Fibroblast of lung (primary cell): ENCODE measurements around the gene TNNI3K. TPM values are rescaled to one million over a fixed set of nuclear protein-coding genes. Genes with fewer than 3 reads are reported as not detected.
"Not testable (repeated sequence)": the region's sequence is repeated elsewhere in the genome, so short reads cannot be mapped to it uniquely, and the experiment has no call there.

Source experiments
- DNase-seq, 2 donors: peaks; one replicate each; pipeline versions ENCODE4 v3.0.0 to v3.0.0-alpha.2; 2010; ENCODE audit warnings: low read depth in 2 of 2
- H2AFZ ChIP-seq: 2 replicates; pipeline ENCODE4 v1.5.1; 2012; ENCODE audit warnings: low read length, control low read depth, inconsistent platforms
- H3K27ac ChIP-seq: 2 replicates; pipeline ENCODE4 v1.5.1; 2011; ENCODE audit warnings: low read length, control low read depth; ENCODE audit not compliant: insufficient read depth
- H3K27me3 ChIP-seq: 2 replicates; pipeline ENCODE4 v1.5.1; 2011; ENCODE audit warnings: mild to moderate bottlenecking, low read length; ENCODE audit not compliant: control insufficient read depth, insufficient read depth
- H3K36me3 ChIP-seq: 2 replicates; pipeline ENCODE4 v1.5.1; 2011; ENCODE audit warnings: low read length; ENCODE audit not compliant: control insufficient read depth, insufficient read depth
- H3K4me1 ChIP-seq: 2 replicates; pipeline ENCODE4 v1.5.1; 2011; ENCODE audit warnings: low read length; ENCODE audit not compliant: control insufficient read depth, insufficient read depth; ENCODE audit errors: extremely low read depth
- H3K4me2 ChIP-seq: 2 replicates; pipeline ENCODE4 v1.5.1; 2011; ENCODE audit warnings: low read length, control low read depth; ENCODE audit not compliant: insufficient read depth; ENCODE audit errors: extremely low read depth
- H3K4me3 ChIP-seq, 4 experiments: fragments of 200-600 bp in 1 of 4; sonication (generic) in 1 of 4; replicated peaks in 1 of 4; 2 replicates each; pipeline ENCODE4 v1.5.1; 2011 to 2016; ENCODE audit warnings: low read length in 4 of 4, low read depth in 3 of 4, mild to moderate bottlenecking in 3 of 4, control low read depth in 2 of 4, inconsistent platforms in 1 of 4, mixed read lengths in 1 of 4; ENCODE audit not compliant: insufficient read depth in 1 of 4; ENCODE audit errors: control extremely low read depth in 1 of 4
- H3K79me2 ChIP-seq: 2 replicates; pipeline ENCODE4 v1.5.1; 2012; ENCODE audit warnings: mild to moderate bottlenecking, low read length, inconsistent platforms; ENCODE audit not compliant: control insufficient read depth, insufficient read depth
- H3K9ac ChIP-seq: 2 replicates; pipeline ENCODE4 v1.5.1; 2011; ENCODE audit warnings: mild to moderate bottlenecking, low read length, control low read depth; ENCODE audit not compliant: insufficient read depth
- H3K9me3 ChIP-seq: 2 replicates; pipeline ENCODE4 v1.5.1; 2012; ENCODE audit warnings: low read depth, low read length; ENCODE audit not compliant: control insufficient read depth, insufficient read depth
- H4K20me1 ChIP-seq: 2 replicates; pipeline ENCODE4 v1.5.1; 2011; ENCODE audit warnings: low read length; ENCODE audit not compliant: control insufficient read depth, insufficient read depth; ENCODE audit errors: extremely low read depth
- CTCF ChIP-seq, 2 donors: IDR thresholded peaks in 1 of 2; conservative IDR thresholded peaks in 1 of 2; 1 replicate in 1 of 2; 2 replicates in 1 of 2; pipeline ENCODE4 v1.5.1; 2011 to 2012; ENCODE audit warnings: low read length in 2 of 2, control low read depth in 1 of 2, inconsistent platforms in 1 of 2, low read depth in 1 of 2, mild to moderate bottlenecking in 1 of 2
- EZH2 ChIP-seq: IDR thresholded peaks from 2 replicates; pipeline ENCODE4 v1.5.1; 2012; ENCODE audit warnings: low read length, control low read depth, mild to moderate bottlenecking; ENCODE audit errors: missing control alignments
- polyA plus RNA-seq, 2 donors: library from polyadenylated mRNA; depleted of rRNA in 1 of 2; stranded (reverse) in 1 of 2; unstranded in 1 of 2; fragments of >200 nt; gene quantifications; 2 replicates each; pipeline ENCODE4 v1.2.1, GENCODE V29; 2011 to 2012; ENCODE audit warnings: missing spikeins in 1 of 2
- total RNA-seq: library from RNA; depleted of rRNA; stranded (reverse); fragments of >200 nt; gene quantifications from 2 replicates; pipeline ENCODE4 v1.2.1, GENCODE V29; 2014

Gene TNNI3K
- total and polyA plus RNA-seq, 2 donors (not counting 1 experiment from before 2014, with no cell fraction given) = 0.66 to 0.91 TPM

DNA sequence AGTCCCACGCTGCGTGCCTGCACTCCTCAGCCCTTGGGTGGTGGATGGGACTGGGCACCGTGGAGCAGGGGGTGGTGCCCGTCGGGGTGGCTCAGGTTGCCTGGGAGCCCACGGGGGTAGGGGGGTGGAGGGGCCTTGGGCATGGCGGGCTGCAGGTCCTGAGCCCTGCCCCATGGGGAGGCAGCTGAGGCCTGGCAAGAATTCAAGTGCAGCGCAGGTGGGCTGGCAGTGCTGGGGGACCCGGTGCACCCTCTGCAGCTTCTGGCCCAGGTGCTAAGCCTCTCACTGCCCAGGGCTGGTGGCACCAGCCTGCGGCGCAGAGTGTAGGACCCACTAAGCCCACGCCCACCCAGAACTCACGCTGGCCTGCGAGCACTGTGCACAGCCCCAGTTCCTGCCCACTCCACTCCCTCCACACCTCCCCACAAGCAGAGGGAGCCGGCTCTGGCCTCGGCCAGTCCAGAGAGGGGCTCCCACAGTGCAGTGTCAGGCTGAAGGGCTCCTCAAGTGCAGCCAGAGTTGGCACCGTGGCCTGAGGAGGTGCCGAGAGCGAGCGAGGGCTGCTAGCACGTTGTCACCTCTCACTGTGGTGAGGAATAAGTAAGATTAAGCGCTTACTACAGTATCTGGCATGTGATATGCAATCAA is 12.8 kb downstream of the TNNI3K start:
- Histone ChIP-seq H3K4me2 (no peak overlapping the region), H3K4me3 (no peak overlapping the region), H3K36me3 (no peaks in the 10 kb centered on the region), H3K27me3 (no peaks in the 10 kb centered on the region), H3K9ac (no peak overlapping the region), H3K9me3 (no peaks in the 10 kb centered on the region), H3K79me2 (no peaks in the 10 kb centered on the region), H2AFZ (no peak overlapping the region), H3K27ac (no peak overlapping the region), H4K20me1 (no peaks in the 10 kb centered on the region), H3K4me1 (no peaks in the 10 kb centered on the region)
- TF ChIP-seq EZH2 = no peak
- TF ChIP-seq CTCF (conservative IDR thresholded peaks at IDR 0.05 in 1 of 2, IDR thresholded peaks at IDR 0.05 in 1 of 2; ENCODE audit: low read depth in 1 of 2, low read length in 2 of 2) = no peak
- no peak for DNase-seq

DNA sequence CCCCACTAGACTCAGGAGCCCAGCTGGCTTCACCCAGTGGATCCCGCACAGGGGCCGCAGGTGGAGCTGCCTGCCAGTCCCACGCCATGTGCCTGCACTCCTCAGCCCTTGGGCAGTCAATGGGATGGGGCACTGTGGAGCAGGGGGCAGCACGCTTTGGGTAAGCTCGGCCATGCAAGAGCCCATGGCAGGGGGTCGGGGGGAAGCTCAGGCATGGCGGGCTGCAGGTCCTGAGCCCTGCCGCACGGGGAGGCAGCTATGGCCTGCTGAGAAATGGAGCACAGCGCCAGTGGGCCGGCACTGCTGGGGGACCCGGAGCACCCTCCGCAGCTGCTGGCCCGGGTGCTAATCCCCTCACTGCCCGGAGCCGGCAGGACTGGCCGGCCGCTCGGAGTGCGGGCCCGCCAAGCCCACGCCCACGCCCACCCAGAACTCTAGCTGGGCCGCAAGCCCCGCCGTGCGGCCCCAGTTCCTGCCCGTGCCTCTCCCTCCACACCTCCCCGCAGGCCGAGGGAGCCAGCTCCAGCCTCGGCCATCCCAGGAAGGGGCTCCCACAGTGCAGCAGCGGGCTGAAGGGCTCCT is 18.1 kb downstream of the TNNI3K start:
- not testable (repeated sequence) for H3K4me1 ChIP-seq, DNase-seq, H3K27me3 ChIP-seq, H2AFZ ChIP-seq, H3K9ac ChIP-seq, H3K9me3 ChIP-seq, H3K4me3 ChIP-seq, H3K36me3 ChIP-seq, H3K27ac ChIP-seq, H3K79me2 ChIP-seq, H4K20me1 ChIP-seq, H3K4me2 ChIP-seq

GRCh38 chr1:74266001-74266400 is 30.8 kb downstream of the TNNI3K start:
- no peak overlapping the region for H3K4me3 ChIP-seq
- H3K36me3 ChIP-seq = no peaks in the 10 kb centered on the region
- no peak overlapping the region for H3K27ac ChIP-seq
- no peak overlapping the region for H3K9ac ChIP-seq
- H3K4me1 ChIP-seq = no peaks in the 10 kb centered on the region
- H4K20me1 ChIP-seq = no peaks in the 10 kb centered on the region
- H2AFZ ChIP-seq = no peak overlapping the region
- H3K4me2 ChIP-seq = no peak overlapping the region
- no peaks in the 10 kb centered on the region for H3K9me3 ChIP-seq
- TF ChIP-seq EZH2 (no peak), CTCF (conservative IDR thresholded peaks at IDR 0.05 in 1 of 2, IDR thresholded peaks at IDR 0.05 in 1 of 2; ENCODE audit: low read depth in 1 of 2, low read length in 2 of 2) (no peak)
- no peak for DNase-seq
- H3K27me3 ChIP-seq = no peaks in the 10 kb centered on the region
- H3K79me2 ChIP-seq = no peaks in the 10 kb centered on the region
